Keratinocyte (primary cell): ENCODE data around the gene TMEM45A. TPM values are rescaled to one million over a fixed set of nuclear protein-coding genes. Genes with fewer than 3 reads are reported as not detected.

Experiments used
- DNase-seq: peaks from one replicate; pipeline ENCODE4 v3.0.0-alpha.2; 2011; ENCODE audit warnings: low read depth, missing footprints, low spot score
- FAIRE-seq: peaks from 2 replicates; lab custom pipeline; 2011; peaks lifted over from hg19 to GRCh38; lab: Jason Lieb, UNC
- H2AFZ ChIP-seq: 2 replicates; pipeline ENCODE4 v1.6.0; 2012; ENCODE audit warnings: low read length, control low read depth, inconsistent platforms; ENCODE audit not compliant: control insufficient read depth
- H3K27ac ChIP-seq: 2 replicates; pipeline ENCODE4 v1.5.1; 2011; ENCODE audit warnings: low read length; ENCODE audit not compliant: control insufficient read depth, insufficient read depth
- H3K27me3 ChIP-seq: 3 replicates; pipeline ENCODE4 v1.6.0; 2011; ENCODE audit warnings: low read length; ENCODE audit not compliant: control insufficient read depth, insufficient read depth; ENCODE audit errors: extremely low read depth
- H3K36me3 ChIP-seq, 2 experiments: 2 replicates in 1 of 2; 3 replicates in 1 of 2; pipeline ENCODE4 v1.5.1; 2011; ENCODE audit warnings: low read length in 2 of 2, mild to moderate bottlenecking in 1 of 2; ENCODE audit not compliant: control insufficient read depth in 2 of 2, insufficient read depth in 2 of 2; ENCODE audit errors: extremely low read depth in 1 of 2
- H3K4me1 ChIP-seq: 3 replicates; pipeline ENCODE4 v1.5.1; 2011; ENCODE audit warnings: low read length; ENCODE audit not compliant: control insufficient read depth, insufficient read depth; ENCODE audit errors: extremely low read depth
- H3K4me2 ChIP-seq: 3 replicates; pipeline ENCODE4 v1.6.0; 2011; ENCODE audit warnings: low read depth, low read length; ENCODE audit not compliant: control insufficient read depth, insufficient read depth; ENCODE audit errors: extremely low read depth
- H3K4me3 ChIP-seq, 3 experiments: fragments of 200-600 bp in 1 of 3; sonication (generic) in 1 of 3; 2 replicates in 2 of 3; 3 replicates in 1 of 3; pipeline ENCODE4 v1.5.1; 2011 to 2016; ENCODE audit warnings: low read length in 3 of 3, mild to moderate bottlenecking in 3 of 3, control low read depth in 2 of 3, inconsistent platforms in 1 of 3, low read depth in 1 of 3, mixed read lengths in 1 of 3, mixed run types in 1 of 3, moderate library complexity in 1 of 3; ENCODE audit not compliant: control insufficient read depth in 2 of 3, insufficient read depth in 2 of 3; ENCODE audit errors: extremely low read depth in 1 of 3
- H3K79me2 ChIP-seq: 2 replicates; pipeline ENCODE4 v1.6.0; 2012; ENCODE audit warnings: low read length; ENCODE audit not compliant: control insufficient read depth, insufficient read depth
- H3K9ac ChIP-seq: 3 replicates; pipeline ENCODE4 v1.6.0; 2011; ENCODE audit warnings: low read length; ENCODE audit not compliant: control insufficient read depth, insufficient read depth; ENCODE audit errors: extremely low read depth
- H3K9me1 ChIP-seq: 3 replicates; pipeline ENCODE4 v1.6.0; 2011; ENCODE audit warnings: low read length; ENCODE audit not compliant: control insufficient read depth, insufficient read depth; ENCODE audit errors: extremely low read depth
- H3K9me3 ChIP-seq: 2 replicates; pipeline ENCODE4 v1.5.1; 2012; ENCODE audit warnings: low read depth, low read length; ENCODE audit not compliant: control insufficient read depth
- H4K20me1 ChIP-seq: 3 replicates; pipeline ENCODE4 v1.6.0; 2011; ENCODE audit warnings: low read length; ENCODE audit not compliant: control insufficient read depth, insufficient read depth; ENCODE audit errors: extremely low read depth
- CTCF ChIP-seq, 3 experiments: IDR thresholded peaks in 1 of 3; conservative IDR thresholded peaks in 1 of 3; optimal IDR thresholded peaks in 1 of 3; 2 replicates in 2 of 3; 3 replicates in 1 of 3; pipeline versions ENCODE3 to v1.5.1; 2011; ENCODE audit warnings: low read length in 3 of 3, mild to moderate bottlenecking in 3 of 3, moderate library complexity in 2 of 3, control low read depth in 1 of 3, inconsistent platforms in 1 of 3; ENCODE audit not compliant: insufficient read depth in 2 of 3; ENCODE audit errors: extremely low read depth in 1 of 3
- EZH2 ChIP-seq: IDR thresholded peaks from one replicate; pipeline ENCODE4 v1.6.1; 2012; ENCODE audit warnings: inconsistent platforms, mild to moderate bottlenecking, low read length, moderate library complexity
- dilution Hi-C: fragments of 300-500 bp; cut with MboI; formaldehyde crosslinking; loops from one replicate; pipeline ENCODE4 v1.7.0; 2020; ENCODE audit warnings: low sequenced_read_pairs; ENCODE audit not compliant: extremely low pct_ligation_motif_present
- polyA plus RNA-seq, 5 experiments: library from polyadenylated mRNA; depleted of rRNA in 3 of 5; stranded (reverse) in 3 of 5; stranded (forward) in 1 of 5; unstranded in 1 of 5; fragments of >200 nt; gene quantifications; 1 replicate in 1 of 5; 2 replicates in 3 of 5; 3 replicates in 1 of 5; pipeline versions ENCODE4 v1.2.1 to v1.2.3, GENCODE V29; 2011 to 2012; ENCODE audit warnings: missing spikeins in 2 of 5, low read depth in 1 of 5, low replicate concordance in 1 of 5

The TMEM45A gene
- polyA plus RNA-seq, 1 donor (not counting 4 experiments of a cell fraction or from before 2014, with no cell fraction given) = 57.2 TPM

- H2AFZ ChIP-seq = no peak overlapping the region
- DNase-seq (no peak), FAIRE-seq (no peak)
- H3K9ac ChIP-seq = no peak overlapping the region
- no peaks in the 10 kb centered on the region for H3K79me2 ChIP-seq
- no peak overlapping the region for H3K4me3 ChIP-seq
- dilution Hi-C loops = no loop called here
- peaks cover 26% of the 10 kb centered on the region for H3K4me1 ChIP-seq
- no peaks in the 10 kb centered on the region for H3K9me1 ChIP-seq
- no peaks in the 10 kb centered on the region for H3K27me3 ChIP-seq
- TF ChIP-seq EZH2 (no peak), CTCF (optimal IDR thresholded peaks at IDR 0.05 in 1 of 3, IDR thresholded peaks at IDR 0.05 in 1 of 3, conservative IDR thresholded peaks at IDR 0.05 in 1 of 3; ENCODE audit: extremely low read depth in 1 of 3, insufficient read depth in 2 of 3, low read length in 3 of 3) (no peak)
- no peaks in the 10 kb centered on the region for H3K36me3 ChIP-seq
- no peaks in the 10 kb centered on the region for H3K9me3 ChIP-seq
- H4K20me1 ChIP-seq = no peaks in the 10 kb centered on the region
- no peak overlapping the region for H3K27ac ChIP-seq
- no peak overlapping the region for H3K4me2 ChIP-seq
Measured at GRCh38 chr3:100563652-100564211, 71.3 kb downstream of the TMEM45A start.

- dilution Hi-C loops = no loop called here
- Histone ChIP-seq H3K4me3 (no peak overlapping the region), H3K27me3 (no peaks in the 10 kb centered on the region), H3K79me2 (no peaks in the 10 kb centered on the region), H3K4me1 (no peaks in the 10 kb centered on the region), H3K4me2 (no peak overlapping the region), H3K9ac (no peak overlapping the region), H3K27ac (no peak overlapping the region), H3K9me3 (no peaks in the 10 kb centered on the region), H4K20me1 (no peaks in the 10 kb centered on the region), H3K9me1 (no peaks in the 10 kb centered on the region), H2AFZ (no peak overlapping the region), H3K36me3 (no peaks in the 10 kb centered on the region)
- FAIRE-seq (no peak), DNase-seq (no peak)
- TF ChIP-seq EZH2 (no peak), CTCF (optimal IDR thresholded peaks at IDR 0.05 in 1 of 3, IDR thresholded peaks at IDR 0.05 in 1 of 3, conservative IDR thresholded peaks at IDR 0.05 in 1 of 3; ENCODE audit: extremely low read depth in 1 of 3, insufficient read depth in 2 of 3, low read length in 3 of 3) (no peak)
Measured at GRCh38 chr3:100570811-100571210, 78.4 kb downstream of the TMEM45A start.
